Astrocyte of the cerebellum (primary cell): ENCODE data around the gene CCDC60.
A peak's percentile ranks its signal among the peaks of the same experiment; 100 is the strongest.

Experiments
- DNase-seq: peaks from one replicate; pipeline ENCODE4 v3.0.0-alpha.2; 2011; ENCODE audit warnings: low read depth
- H3K4me3 ChIP-seq: 2 replicates; pipeline ENCODE4 v1.5.1; 2011; ENCODE audit warnings: mild to moderate bottlenecking, low read depth, low read length, moderate library complexity
- CTCF ChIP-seq: IDR thresholded peaks from 2 replicates; pipeline ENCODE4 v1.5.1; 2012; ENCODE audit warnings: low read length, low read depth, moderate library complexity, mild to moderate bottlenecking; ENCODE audit errors: missing control alignments
- in situ Hi-C: cut with HindIII; loops from 2 replicates; pipeline ENCODE4 v1.10.0; 2017; ENCODE audit warnings: low sequenced_read_pairs

CCDC60 gene

GRCh38 chr12:119406308-119406707, 71.8 kb downstream of the CCDC60 start:
- DNase-seq = no peak
- H3K4me3 ChIP-seq = no peak overlapping the region
- in situ Hi-C loops = no loop called here
- TF ChIP-seq CTCF = no peak

- in situ Hi-C loops = no loop called here
- no peak overlapping the region for H3K4me3 ChIP-seq
- DNase-seq = no peak
- TF ChIP-seq CTCF = no peak
Observed at GRCh38 chr12:119406811-119407210, 72.3 kb downstream of the CCDC60 start.

- in situ Hi-C loops = no loop called here
- TF ChIP-seq CTCF = no peak
- DNase-seq = no peak
- H3K4me3 ChIP-seq = no peak overlapping the region
Observed at GRCh38 chr12:119409043-119409442, 74.5 kb downstream of the CCDC60 start.

- DNase-seq = no peak
- in situ Hi-C loops = no loop called here
- no peak for TF ChIP-seq CTCF
- H3K4me3 ChIP-seq = no peak overlapping the region
Observed at GRCh38 chr12:119410396-119410795, 75.9 kb downstream of the CCDC60 start.

- H3K4me3 ChIP-seq = no peak overlapping the region
- no peak for DNase-seq
- TF ChIP-seq CTCF = no peak
- in situ Hi-C loops = no loop called here
Observed at GRCh38 chr12:119412306-119412705, 77.8 kb downstream of the CCDC60 start.

- in situ Hi-C loops = no loop called here
- DNase-seq = peak; percentile 37
- H3K4me3 ChIP-seq = no peak overlapping the region
- peak; percentile 77 for TF ChIP-seq CTCF
Observed at GRCh38 chr12:119412811-119413794, 78.6 kb downstream of the CCDC60 start.
